DMS114 treated with DMSO at 0.1 percent for 48 hours (cell line): ENCODE results near the gene TOR2A.

ENCODE experiments used
- DNase-seq: peaks from one replicate; lab custom pipeline; 2025; ENCODE audit not compliant: unreplicated experiment; lab: John Stamatoyannopoulos, UW

The TOR2A gene

DNA sequence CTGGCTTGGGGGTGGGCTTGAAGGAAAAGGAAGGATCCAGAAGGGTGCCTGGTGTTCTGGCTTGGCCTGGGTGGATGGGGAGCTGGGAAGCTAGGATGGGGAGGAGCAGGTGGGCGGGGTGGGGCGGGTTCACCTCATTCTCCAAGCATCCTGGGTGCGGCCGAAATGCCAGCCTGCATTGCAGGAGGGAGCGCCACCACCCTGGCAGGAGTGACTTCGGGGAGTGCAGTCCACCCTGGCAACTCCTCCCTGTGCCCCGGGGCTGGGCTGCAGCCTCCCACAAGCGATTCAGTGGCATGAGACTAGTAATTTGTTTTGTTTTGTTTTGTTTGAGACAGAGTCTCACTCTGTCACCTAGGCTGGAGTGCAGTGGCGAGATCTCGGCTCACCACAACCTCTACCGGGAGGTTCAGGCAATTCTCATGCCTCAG, 13.7 kb downstream of the TOR2A start:
- no peak for DNase-seq

DNA sequence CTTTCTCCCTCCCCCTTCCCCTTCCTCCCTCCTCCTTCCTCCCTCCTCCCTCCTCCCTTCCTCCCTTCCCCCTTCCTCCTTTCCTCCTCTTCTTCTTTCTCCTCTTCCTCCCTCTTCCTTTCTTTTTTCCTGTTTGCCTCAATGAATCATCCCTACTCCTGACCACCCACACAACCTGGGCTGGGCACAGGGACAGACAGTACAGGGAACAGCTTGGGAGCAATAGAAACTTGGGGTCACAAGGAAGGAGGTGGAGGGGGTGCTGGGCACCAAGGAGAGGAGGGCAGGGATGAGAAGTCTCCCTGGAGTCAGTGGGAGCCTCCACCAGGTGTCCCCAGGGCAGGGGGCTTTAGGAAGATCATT, 14.2 kb downstream of the TOR2A start:
- no peak for DNase-seq

DNA sequence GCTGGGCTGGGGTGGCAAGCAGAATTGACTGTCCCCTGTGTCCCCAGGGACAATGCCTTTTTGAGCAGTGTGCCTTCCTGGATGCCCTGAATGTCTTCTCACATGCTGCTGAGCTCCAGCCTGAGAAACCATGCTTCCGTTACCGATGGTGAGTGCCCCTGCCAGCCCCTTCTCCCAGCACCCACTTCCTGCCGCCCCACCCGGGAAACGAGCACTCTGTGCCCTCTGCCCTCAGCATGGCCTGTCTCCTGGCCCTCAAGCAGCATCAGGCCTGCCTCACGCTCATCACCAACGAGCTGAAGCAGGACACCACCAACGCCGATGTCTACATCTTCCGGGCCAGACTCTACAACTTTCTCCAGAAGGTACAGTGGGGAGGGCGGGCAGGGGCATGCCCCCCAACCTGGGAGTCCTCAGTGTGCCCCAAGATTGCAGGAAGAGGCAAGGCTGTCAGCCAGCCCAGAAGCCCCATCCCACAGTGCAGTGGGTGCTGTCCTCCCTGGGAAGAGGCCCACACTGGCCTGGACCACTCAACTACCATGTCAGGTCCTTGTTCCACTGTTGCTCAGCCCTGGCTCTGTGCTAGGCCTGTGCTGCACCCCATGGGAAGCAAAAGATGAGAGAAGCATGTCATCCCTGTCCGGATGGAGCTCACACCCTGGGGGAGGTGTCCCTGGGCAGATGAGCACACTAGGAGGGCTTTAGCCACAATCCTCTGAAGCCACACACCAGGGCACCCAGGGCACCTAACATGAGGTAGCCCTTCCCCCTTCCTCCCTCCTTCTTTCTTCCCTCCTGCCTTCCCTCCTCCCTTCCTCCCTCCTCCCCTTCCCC, 14.8 kb downstream of the TOR2A start:
- no peak for DNase-seq

DNA sequence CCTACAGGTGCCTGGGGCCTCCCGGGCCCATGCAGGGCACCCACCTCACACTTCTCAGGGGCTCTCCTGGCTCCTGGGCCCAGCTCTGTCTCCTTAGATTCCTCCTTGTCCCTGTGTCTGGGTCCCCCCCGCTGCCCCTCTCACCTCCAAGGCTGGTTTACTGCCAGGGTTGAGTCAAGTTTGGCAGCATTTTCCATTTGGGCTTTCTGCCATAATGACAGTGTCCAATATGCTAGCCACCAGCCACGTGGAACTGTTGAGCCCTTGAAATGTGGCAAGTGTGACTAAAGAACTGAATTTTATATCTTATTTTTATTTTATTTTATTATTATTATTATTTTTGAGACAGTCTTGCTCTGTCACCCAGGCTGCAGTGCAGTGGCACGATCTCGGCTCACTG, 17.3 kb downstream of the TOR2A start:
- DNase-seq: no peak

DNA sequence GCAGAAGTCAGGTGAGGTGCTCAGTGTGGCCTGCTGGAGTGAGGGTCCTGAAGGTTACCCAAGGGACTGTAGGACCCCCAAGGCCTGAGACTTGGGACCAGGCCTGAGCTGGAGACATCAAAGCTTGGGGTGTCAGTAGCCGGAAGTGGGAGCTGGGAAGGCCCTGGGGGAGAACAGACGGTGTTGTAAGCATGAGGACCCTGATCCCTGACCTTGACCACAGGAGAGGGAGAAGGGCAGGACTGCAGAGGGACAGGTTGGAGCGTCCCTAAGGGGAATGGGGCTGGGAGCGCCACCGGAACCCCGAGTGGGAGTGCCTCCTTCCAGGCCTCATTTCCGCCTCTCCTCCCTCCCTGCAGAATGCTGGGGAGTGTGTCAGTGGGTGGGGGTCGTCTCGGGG, 18.7 kb downstream of the TOR2A start:
- no peak for DNase-seq

DNA sequence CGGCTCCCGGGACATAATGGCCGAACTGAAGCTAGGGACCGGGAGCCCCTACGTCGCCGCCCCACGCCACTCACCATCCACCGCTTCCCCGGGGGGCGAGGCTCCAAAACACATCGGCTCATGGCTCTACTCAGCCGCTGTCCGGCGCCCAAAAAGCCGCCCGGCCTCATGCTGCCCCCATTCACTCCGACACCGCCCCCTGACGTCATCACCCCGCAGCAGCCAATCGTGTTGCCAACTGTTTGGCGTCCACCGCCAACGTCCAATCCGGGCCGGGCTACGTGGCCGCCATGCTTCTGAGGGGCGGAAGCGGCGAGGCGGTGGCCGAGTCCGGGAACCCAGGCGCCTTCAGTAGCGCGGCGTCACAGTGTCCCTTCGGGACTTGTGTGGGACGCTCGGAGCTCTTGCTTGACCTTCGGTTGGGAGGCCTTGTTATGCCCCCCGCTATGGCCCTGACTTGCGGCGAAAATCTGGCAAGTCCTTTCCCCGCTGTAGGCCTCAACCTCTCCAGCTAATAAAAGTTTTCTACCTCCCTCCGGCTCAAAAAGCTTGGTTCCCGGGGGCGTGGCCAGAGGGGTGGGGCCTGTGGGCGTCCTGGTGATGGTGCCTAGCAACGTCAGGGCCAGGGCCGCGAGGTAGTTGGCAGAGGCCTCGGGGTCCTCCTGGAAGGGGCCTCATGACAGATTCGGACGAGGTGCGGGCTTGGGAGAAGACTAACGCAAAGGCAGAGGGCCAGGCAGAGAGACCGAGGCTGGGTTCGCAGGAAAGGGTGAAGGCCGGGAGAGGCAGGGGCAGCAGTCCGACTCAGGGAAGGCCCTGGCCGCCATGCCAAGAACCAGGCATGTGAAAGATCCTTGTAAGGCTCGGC, 19.4 kb downstream of the TOR2A start, which contains the start of the genes PTRH1 and TTC16:
PTRH1 (minus strand) TSS at position 194 of the 868 bp plus-strand sequence; CDS start at position 170, 24 bp downstream.
TTC16 (plus strand) TSS at position 610 of the 868 bp plus-strand sequence; CDS start at position 677, 67 bp downstream.
- DNase-seq: peak; percentile 84

DNA sequence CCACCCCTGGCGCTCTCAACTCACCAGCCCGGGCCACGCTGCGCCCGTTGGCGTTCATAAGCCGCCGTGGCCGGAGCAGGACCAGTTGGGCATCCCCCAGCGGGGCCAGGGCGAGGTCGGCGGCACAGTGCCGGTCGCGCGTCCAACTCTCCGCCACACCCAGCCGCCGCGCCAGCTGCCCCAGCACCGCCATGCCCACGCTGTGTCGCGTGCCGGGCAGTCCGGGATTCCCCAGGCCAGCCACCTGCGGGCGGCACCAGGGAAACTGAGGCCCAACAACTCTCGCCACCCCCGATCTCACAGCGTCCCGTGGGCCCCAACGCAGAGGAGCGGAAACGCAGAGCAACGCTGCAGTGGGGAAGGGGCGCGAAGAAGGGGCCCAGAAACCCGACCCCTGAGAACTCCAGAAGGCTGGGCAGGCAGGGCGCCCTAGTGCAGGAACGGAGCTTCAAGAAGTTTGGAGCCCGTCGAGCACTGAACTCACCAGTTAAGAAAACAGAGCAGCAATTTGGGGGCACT, 20.1 kb downstream of the TOR2A start:
- no peak for DNase-seq

DNA sequence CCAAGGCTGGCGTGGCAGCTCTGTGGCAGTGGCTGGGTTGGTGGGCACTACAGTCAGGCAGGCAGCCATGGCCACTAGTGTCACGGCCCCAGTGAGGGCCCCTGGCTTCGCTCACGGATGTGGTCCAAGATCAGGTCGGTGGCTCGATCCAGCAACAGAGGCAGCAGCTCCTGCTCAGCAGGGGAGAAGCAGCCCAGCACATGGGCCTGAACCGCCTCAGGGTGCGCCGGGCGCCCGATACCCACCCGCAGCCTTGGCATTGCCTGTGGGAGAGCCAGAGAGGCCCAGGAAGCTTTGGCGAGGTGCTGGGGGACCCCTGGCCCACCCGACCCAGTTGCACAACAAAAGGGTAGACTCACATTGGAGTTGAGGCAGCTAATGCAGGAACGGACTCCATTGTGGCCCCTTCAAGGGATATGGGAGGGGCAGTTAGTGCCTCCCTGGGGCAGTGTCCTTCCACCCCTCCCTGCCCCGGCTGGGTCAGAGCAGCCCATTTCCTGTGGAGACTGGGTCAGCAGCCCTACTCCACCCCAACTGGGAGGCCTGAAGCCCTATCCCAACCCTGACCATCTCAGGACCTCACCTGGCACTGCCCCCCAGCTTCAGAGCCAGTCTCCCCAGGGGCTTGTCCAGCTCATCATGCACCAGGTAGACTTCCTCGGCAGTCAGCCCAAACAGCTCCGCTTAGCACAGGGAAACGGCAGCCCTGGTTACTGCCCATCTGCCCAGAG, 20.9 kb downstream of the TOR2A start:
- DNase-seq: no peak

DNA sequence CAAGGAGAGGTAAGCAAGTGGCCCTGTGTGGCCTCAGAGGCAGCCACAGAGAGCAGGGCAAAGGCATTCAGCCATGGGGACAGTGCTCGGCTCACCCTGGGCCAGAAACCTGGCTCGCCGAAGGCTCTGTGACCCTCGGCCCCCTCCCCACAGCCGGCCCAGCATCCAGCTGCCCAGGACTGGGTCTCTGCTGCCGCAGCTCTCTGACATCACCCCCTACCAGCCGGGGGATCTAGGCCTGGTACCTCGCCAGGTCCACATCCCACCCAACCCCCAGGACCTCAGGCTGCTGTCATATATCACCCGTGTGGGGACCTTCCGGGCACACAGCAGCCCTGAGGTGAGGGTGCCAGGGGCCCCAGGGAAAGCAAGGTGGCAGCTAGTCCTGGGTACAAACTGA, 22.2 kb downstream of the TOR2A start:
- no peak for DNase-seq

DNA sequence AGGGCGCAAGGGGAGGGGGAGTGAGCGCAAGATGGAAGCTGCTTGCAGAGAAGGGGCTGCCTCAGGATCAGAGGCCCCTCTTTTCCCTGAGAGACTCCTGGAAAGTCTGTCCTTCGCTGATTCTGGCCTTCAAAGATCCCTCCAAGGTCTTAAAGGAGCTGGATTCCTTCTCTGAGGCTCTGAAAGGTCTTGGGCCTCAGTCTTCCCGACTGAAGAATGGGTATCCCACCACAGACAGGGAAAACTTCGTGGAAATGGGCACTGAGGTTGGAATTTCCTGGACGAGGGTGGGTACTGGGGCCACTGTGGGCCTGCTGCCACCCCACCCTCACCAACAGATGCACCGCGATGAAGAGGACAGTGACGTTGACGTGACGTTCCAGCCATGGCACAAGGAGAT, 22.7 kb downstream of the TOR2A start:
- no peak for DNase-seq

DNA sequence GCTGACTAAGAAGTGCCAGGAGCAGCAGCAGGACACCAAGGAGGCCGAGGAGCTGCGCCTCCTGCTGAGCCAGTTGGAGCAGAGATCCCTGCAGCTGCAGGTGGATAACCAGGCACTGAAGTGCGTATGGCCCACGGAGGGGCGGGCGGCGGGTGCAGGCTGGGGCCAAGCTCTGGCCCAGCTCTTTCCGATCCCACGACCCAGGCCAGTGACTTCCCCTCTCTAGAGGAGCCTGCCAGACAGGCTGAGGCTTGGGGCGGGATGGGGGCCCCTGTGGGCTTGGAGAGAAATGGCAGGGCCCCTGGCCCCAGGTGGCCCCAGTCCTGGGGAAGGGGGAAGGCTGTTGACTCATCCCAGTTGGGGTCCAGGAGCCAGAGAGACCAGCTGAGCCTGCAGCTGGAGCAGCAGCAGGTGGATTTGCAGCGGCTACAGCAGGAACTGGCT, 23.2 kb downstream of the TOR2A start:
- DNase-seq: no peak

DNA sequence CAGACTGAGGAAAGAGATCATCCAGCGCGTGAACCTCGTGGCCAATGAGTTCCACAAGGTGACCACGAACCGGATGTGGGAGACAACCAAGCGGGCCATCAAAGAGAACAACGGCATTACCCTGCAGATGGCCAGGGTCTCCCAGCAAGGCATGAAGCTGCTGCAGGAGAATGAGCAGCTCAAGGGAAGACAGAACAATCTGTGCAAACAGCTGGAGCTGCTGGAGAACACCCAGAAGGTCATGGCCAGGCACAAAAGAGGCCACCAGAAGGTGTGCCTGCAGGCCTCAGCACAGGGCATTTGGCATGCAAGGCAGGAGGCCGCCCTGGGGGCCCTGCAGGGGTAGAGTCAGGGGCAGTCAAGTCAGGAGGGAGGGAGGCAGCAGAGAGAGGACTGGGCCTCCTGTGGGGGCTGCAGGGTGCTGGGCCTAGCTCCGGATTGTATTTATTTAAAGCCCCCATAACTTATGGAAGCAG, 23.8 kb downstream of the TOR2A start:
- no peak for DNase-seq

DNA sequence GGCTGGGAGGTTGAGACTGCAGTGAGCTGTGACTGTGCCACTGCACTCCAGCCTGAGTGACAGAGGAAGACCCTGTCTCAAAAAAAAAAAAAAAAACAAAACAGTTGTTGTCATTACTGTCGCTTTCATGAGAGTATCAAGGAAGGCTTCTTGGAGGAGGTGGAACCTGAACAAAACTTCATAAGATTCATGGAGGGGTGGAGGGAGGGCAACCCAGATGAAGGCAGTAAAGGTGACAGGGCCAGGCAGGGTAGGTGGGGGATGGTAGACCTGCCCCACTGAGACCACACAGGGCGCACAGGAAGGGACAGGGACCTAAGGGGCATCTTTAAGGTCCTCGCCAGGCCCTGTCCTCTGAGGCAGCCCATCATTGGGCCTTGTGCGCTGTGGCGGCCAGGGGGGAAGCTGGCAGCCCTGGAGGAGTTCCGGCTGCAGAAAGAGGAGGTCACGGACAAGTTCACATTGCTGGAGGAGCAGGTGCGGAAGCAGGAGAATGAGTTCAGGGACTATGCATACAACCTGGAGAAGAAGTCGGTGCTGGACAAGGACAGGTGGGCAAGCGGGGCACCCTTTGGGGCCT, 24.8 kb downstream of the TOR2A start:
- no peak for DNase-seq

DNA sequence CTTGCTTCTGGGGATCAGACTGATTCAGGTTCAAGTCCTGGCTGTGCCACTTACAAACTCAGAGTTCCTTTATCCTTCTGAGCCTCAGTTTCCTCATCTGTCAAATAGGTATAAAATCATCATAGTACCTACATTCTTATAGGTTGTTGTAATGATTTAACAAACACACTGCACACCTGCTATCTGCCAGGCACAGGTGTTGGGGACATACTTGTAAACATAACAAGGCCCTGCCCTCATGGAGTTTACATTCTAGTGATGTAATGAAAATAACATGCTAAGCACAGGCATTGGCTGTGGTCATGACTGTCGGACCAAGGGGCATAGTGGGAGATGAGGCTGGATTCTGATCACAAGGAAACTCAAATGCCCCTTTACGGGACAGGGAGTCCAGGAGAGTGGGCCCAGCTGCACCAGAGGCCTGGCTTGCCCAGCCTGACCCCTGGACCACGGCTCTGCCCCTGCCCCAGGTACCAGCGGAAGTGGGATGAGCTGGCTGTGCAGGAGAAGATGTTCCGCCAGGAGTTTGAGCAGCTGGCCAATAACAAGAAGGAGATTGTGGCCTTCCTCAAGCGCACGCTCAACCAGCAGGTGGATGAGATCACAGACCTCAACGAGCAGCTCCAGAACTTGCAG, 26.0 kb downstream of the TOR2A start:
- DNase-seq: no peak

DNA sequence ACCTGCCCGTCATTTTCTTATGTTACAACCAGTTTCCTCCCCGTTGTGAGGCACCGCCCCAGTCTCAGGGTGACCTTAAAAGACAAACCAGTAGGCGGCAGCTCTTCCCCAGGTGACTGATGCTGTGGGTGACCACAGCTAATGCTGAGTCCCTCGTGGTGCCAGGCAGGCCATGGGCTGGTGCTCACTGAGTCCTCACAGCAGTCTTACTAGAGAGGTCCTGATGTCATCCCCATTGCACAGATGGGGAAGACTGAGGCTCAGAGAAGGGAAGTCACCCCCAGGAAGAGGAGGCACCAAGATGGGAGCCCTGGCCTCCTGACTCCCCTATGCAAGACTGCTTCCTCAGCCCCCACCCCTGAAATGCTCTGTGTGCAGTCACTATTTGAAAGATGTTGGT, 27.3 kb downstream of the TOR2A start:
- no peak for DNase-seq

DNA sequence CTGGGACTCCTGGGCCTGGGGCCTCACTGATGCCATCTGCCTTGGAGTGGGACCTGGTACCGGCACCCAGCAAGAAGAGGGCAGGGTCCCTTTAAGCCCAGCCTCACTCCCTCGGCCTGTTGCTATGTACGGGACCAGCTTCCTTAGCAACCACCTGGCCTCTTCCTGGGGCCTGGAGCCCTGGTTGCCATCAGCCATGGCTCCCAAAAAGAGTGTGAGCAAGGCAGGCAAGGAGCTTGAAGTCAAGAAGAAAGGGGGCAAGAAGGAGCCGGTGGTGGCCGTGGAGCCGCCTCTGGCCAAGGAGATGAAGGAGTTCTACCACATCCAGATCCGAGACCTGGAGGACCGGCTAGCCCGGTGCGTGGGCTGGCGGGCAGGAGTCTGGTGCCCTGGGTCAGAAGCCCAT, 28.3 kb downstream of the TOR2A start, which contains the start of gene CFAP157:
CFAP157 (plus strand) TSS at position 153 of the 406 bp plus-strand sequence; CDS start at position 197, 44 bp downstream.
- no peak for DNase-seq

DNA sequence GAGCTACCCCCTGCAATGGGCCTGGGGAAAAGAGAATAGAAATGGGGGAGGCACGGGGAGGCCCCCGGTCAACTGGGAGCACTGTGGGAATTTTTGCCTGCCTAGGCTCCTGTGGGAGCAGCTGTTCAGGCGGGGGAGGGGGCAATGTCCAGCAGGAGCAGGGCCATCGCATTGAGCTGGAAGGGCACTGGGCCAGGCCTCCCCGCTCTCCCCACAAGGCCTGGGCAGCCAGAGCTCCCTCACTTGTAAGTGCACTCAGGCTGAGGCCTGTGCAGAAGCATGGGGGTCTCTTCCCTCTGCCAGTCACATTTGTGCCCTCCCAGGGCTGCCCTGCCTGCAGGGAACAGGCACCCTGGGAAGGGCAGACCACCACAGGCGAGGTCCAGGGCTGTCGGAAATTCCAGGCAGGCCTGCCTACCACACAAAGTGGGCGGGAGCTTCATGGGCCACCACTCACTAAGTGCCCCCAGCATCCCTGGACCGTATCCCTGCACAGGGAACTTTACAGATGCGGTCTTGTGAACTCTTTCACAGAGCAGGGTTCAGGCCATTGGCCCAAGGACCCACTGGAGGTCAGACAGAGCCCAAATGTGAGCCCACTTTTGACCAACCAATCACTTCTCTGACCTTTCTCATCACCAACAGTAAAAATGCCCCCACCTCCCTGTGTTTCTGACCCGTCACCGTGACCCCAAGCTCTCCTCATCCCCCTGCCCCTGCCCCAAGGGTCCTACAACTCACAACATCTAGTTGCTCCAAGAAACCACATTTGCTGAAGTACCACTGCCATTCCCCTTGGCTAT, 29.3 kb downstream of the TOR2A start:
- no peak for DNase-seq

DNA sequence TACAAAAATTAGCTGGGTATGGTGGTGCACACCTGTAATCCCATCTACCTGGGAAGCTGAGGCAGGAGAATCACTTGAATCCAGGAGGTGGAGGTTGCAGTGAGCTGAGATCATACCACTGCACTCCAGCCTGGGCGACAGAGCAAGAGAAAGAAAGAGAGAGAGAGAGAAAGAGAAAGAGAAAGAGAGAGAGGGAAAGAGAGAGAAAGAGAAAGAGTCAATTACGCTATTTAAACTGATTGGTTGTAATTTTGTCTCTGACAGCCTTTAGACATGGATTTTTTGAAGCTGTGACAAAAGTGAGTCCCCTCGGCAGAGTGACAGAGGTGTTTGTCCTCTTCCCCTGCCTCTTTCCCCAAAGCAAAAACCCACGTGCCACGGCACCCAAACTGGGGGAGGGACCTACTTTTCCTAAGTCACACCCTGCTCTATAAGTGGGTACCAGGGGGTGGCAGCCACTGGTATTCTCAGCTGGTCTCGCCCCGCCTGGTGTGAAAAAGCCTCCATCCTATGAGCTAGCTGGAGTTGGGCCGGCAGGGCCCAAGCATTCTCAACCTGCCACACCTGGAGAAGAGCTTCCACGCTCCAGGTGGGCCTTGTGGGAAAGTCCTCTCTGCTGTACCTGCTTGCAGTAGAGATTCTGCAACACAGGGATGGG, 31.7 kb downstream of the TOR2A start:
- no peak for DNase-seq
